HEK293T (cell line): ENCODE data around the gene SUPT5H.

Experiments used
- CTCF ChIA-PET: fragments of 350-600 bp; formaldehyde crosslinking; extraction: SDS; loops from one replicate; lab custom pipeline; 2021; ENCODE audit warnings: antibody characterized with exemption, inconsistent platforms; lab: Yijun Ruan, JAX
- POLR2A ChIA-PET: fragments of 350-600 bp; formaldehyde crosslinking; extraction: SDS; loops from one replicate; lab custom pipeline; 2020; ENCODE audit warnings: antibody characterized with exemption, inconsistent platforms; lab: Yijun Ruan, JAX
- DNase-seq: peaks from one replicate; pipeline ENCODE4 v3.0.0; 2012; ENCODE audit warnings: mixed read lengths; ENCODE audit errors: extremely low spot score
- ARNT ChIP-seq: fragments of 450-650 bp; IDR thresholded peaks from 2 replicates; pipeline ENCODE4 v1.6.1; 2017; ENCODE audit warnings: mild to moderate bottlenecking
- BHLHE40 ChIP-seq: fragments of 450-650 bp; IDR thresholded peaks from 2 replicates; pipeline ENCODE4 v1.6.1; 2016; ENCODE audit warnings: mild to moderate bottlenecking, moderate library complexity, borderline replicate concordance
- CTBP1 ChIP-seq: fragments of 450-650 bp; IDR thresholded peaks from 2 replicates; pipeline ENCODE4 v1.6.1; 2016; ENCODE audit warnings: borderline replicate concordance
- ELF4 ChIP-seq: fragments of 450-650 bp; IDR thresholded peaks from 2 replicates; pipeline ENCODE4 v1.6.1; 2017; ENCODE audit warnings: antibody characterized with exemption
- FOXA1 ChIP-seq: fragments of 450-650 bp; IDR thresholded peaks from 2 replicates; pipeline ENCODE4 v1.6.1; 2016; ENCODE audit warnings: mild to moderate bottlenecking
- FOXK2 ChIP-seq: fragments of 450-650 bp; IDR thresholded peaks from 2 replicates; pipeline ENCODE4 v1.6.1; 2016; ENCODE audit warnings: mild to moderate bottlenecking
- FOXM1 ChIP-seq: fragments of 450-650 bp; IDR thresholded peaks from 2 replicates; pipeline ENCODE4 v1.6.1; 2017; ENCODE audit warnings: mild to moderate bottlenecking, borderline replicate concordance
- HDGF ChIP-seq: fragments of 450-650 bp; IDR thresholded peaks from 2 replicates; pipeline ENCODE4 v1.6.1; 2017; ENCODE audit warnings: antibody characterized with exemption, borderline replicate concordance
- L3MBTL2 ChIP-seq: fragments of 450-650 bp; conservative IDR thresholded peaks from 2 replicates; pipeline ENCODE4 v1.6.1; 2016; ENCODE audit warnings: mild to moderate bottlenecking
- LEF1 ChIP-seq: fragments of 450-650 bp; IDR thresholded peaks from 2 replicates; pipeline ENCODE4 v1.6.1; 2017; ENCODE audit warnings: mild to moderate bottlenecking, borderline replicate concordance
- NFRKB ChIP-seq: fragments of 450-650 bp; IDR thresholded peaks from 2 replicates; pipeline ENCODE4 v1.6.1; 2016; ENCODE audit warnings: mild to moderate bottlenecking, moderate library complexity
- SP1 ChIP-seq: fragments of 450-650 bp; IDR thresholded peaks from 2 replicates; pipeline ENCODE4 v1.6.1; 2017
- SUZ12 ChIP-seq: fragments of 450-650 bp; IDR thresholded peaks from 2 replicates; pipeline ENCODE4 v1.6.1; 2016; ENCODE audit warnings: mild to moderate bottlenecking
- TARDBP ChIP-seq: fragments of 450-650 bp; IDR thresholded peaks from 2 replicates; pipeline ENCODE4 v1.6.1; 2016
- ZNF384 ChIP-seq: fragments of 450-650 bp; IDR thresholded peaks from 2 replicates; pipeline ENCODE4 v1.6.1; 2016
- TF ChIP-seq, protein P1 (sequence below): fragments of 450-650 bp; IDR thresholded peaks from 2 replicates; pipeline ENCODE4 v1.6.1; 2016

Gene SUPT5H

GRCh38 chr19:39416152-39417120, 28.9 kb upstream of the SUPT5H start:
- no peak for DNase-seq
- CTCF ChIA-PET, result no interaction called here
- POLR2A ChIA-PET, result interaction anchor here (1.3 to 6.8 kb wide), 2 partner anchors 17 to 19 kb away, joined by 3 to 78 read pairs; partner anchors contain the start of gene RPS16
- TF ChIP-seq FOXA1 (no peak), ELF4 (no peak), HDGF (no peak), BHLHE40 (no peak), NFRKB (no peak), FOXK2 (no peak), ARNT (no peak), FOXM1 (no peak), TARDBP (no peak), SP1 (no peak), L3MBTL2 (no peak), ZNF384 (no peak), SUZ12 (no peak), CTBP1 (no peak), LEF1 (no peak)
- TF ChIP-seq, protein P1, sequence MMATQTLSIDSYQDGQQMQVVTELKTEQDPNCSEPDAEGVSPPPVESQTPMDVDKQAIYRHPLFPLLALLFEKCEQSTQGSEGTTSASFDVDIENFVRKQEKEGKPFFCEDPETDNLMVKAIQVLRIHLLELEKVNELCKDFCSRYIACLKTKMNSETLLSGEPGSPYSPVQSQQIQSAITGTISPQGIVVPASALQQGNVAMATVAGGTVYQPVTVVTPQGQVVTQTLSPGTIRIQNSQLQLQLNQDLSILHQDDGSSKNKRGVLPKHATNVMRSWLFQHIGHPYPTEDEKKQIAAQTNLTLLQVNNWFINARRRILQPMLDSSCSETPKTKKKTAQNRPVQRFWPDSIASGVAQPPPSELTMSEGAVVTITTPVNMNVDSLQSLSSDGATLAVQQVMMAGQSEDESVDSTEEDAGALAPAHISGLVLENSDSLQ, result no peak

- no peak for TF ChIP-seq ELF4
- ChIA-PET POLR2A (interaction anchor here (6.8 kb wide), 1 partner anchor 18 kb away, joined by 78 read pairs; the partner anchor contains the start of gene RPS16), CTCF (no interaction called here)
- no peak for DNase-seq
Measured at GRCh38 chr19:39417463-39418181, 27.8 kb upstream of the SUPT5H start.

DNA sequence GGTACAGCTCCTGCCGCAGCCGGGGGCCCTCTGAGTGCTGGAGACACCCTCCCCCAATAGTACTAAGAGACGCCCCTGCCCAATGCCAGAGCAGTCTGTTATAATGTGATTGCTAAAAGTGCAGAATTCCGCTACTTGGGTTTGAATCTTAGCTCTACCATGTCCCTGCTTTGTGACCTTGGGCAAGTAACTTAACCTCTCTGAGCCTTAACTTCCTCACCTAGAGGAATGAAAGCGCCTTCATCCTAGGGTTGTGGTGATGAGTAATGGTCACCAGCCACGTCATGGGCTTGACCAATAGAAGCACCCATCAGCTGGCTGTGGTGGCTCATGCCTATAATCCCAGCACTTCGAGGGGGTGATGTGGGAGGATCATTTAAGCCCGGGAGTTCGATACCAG, 26.4 kb upstream of the SUPT5H start:
- TF ChIP-seq TARDBP (no peak), SUZ12 (no peak), HDGF (no peak), CTBP1 (no peak), ZNF384 (no peak), FOXK2 (no peak), L3MBTL2 (no peak), SP1 (no peak), FOXM1 (no peak), NFRKB (no peak)
- ChIA-PET CTCF (no interaction called here), POLR2A (interaction anchor here (6.8 kb wide), 1 partner anchor 17 kb away, joined by 78 read pairs; the partner anchor contains the start of gene RPS16)
- DNase-seq, result no peak

DNA sequence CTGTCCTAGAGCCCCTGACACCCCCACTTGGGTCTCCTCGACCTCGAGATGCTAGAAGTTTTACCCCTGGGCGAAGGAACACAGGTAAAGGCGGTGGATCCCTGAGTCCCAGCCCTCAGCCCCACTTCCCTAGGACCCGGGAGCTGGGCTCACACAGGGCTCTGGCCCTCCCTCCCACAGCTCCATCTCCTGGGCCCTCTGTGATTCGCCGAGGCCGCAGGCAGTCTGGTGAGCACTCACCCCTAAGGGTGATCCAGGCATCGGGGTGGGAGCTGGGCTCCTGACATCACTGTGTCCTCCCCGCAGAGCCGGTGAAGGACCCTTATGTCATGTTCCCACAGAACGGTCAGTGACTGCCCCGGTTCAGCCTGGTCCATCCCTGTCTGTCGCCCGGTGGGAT, 24.6 kb upstream of the SUPT5H start:
- TF ChIP-seq ZNF384 (no peak), NFRKB (no peak)
- DNase-seq, result no peak
- ChIA-PET CTCF (interaction anchor here (1.2 kb wide), 1 partner anchor 15 kb away, joined by 5 read pairs; the partner anchor contains the start of gene RPS16), POLR2A (interaction anchor here (1.6 to 6.8 kb wide), 3 partner anchors 8 to 15 kb away, joined by 4 to 78 read pairs (median 4); partner anchors contain the start of gene RPS16)

GRCh38 chr19:39422020-39422419, 23.4 kb upstream of the SUPT5H start:
- ChIA-PET CTCF (no interaction called here), POLR2A (interaction anchor here (6.8 kb wide), 1 partner anchor 14 kb away, joined by 78 read pairs; the partner anchor contains the start of gene RPS16)
- TF ChIP-seq, protein P1, result no peak
- TF ChIP-seq ZNF384, result no peak
- no peak for TF ChIP-seq SUZ12
- no peak for TF ChIP-seq L3MBTL2
- TF ChIP-seq ARNT, result no peak
- TF ChIP-seq ELF4, result no peak
- no peak for TF ChIP-seq HDGF
- TF ChIP-seq LEF1, result no peak
- TF ChIP-seq NFRKB, result no peak
- TF ChIP-seq FOXM1, result no peak
- TF ChIP-seq CTBP1, result no peak
- TF ChIP-seq TARDBP, result no peak
- no peak for TF ChIP-seq FOXA1
- TF ChIP-seq FOXK2, result no peak
- TF ChIP-seq SP1, result no peak
- no peak for TF ChIP-seq BHLHE40
- no peak for DNase-seq

DNA sequence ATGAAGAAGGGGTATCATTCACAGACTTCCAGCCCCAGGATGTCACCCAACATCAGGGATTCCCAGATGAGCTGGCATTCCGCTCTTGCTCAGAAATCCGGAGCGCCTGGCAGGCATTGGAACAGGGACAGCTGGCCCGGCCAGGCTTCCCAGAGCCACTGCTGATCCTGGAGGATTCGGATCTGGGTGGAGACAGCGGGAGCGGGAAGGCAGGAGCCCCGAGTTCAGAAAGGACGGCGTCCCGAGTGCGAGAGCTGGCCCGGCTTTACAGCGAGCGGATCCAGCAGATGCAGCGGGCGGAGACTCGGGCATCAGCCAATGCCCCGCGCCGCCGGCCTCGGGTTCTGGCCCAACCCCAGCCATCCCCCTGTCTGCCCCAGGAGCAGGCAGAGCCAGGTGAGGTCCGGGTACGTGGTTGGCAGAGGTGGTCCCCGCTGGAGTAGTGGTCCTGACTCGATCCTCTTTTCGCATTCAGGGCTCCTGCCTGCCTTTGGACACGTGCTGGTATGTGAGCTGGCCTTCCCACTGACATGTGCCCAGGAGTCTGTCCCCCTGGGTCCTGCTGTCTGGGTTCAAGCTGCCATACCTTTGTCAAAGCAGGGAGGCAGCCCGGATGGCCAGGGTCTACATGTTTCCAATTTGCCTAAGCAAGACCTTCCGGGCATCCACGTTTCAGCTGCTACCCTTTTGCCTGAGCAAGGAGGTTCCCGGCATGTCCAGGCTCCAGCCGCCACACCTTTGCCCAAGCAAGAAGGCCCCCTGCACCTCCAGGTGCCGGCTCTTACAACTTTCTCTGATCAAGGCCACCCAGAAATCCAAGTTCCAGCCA, 21.9 kb upstream of the SUPT5H start:
- ChIA-PET CTCF (interaction anchor here (0.6 kb wide), 1 partner anchor 128 kb away, joined by 7 read pairs; no protein-coding TSS in a partner anchor), POLR2A (interaction anchor here (1.0 to 3.4 kb wide), 4 partner anchors 9 to 22 kb away, joined by 3 to 30 read pairs (median 6); partner anchors contain the start of gene RPS16)
- TF ChIP-seq SUZ12 (no peak), FOXM1 (no peak), TARDBP (no peak), BHLHE40 (no peak), L3MBTL2 (no peak), NFRKB (no peak), ARNT (no peak), FOXA1 (no peak), LEF1 (no peak), FOXK2 (no peak), CTBP1 (no peak), ZNF384 (no peak)
- TF ChIP-seq, protein P1, result no peak
- no peak for DNase-seq
